Spleen (tissue), 7 donors: ENCODE measurements around the gene SLAMF6.

Experiments used
- POLR2A ChIP-seq, 3 donors: fragments of 450-650 bp; IDR thresholded peaks; one replicate each; pipeline ENCODE4 v1.5.1; 2017; ENCODE audit warnings: antibody characterized with exemption in 3 of 3, mild to moderate bottlenecking in 1 of 3
- POLR2AphosphoS5 ChIP-seq, 3 donors: sonication (generic); formaldehyde crosslinking; IDR thresholded peaks; one replicate each; pipeline ENCODE4 v1.5.1; 2017; ENCODE audit warnings: antibody characterized with exemption in 3 of 3
- TF ChIP-seq, protein P1 (sequence below), 11 experiments: fragments of 200-600 bp in 7 of 11; fragments of 450-650 bp in 4 of 11; sonication (generic) in 4 of 11; IDR thresholded peaks in 8 of 11; conservative IDR thresholded peaks in 3 of 11; 1 replicate in 7 of 11; 2 replicates in 4 of 11; pipeline versions ENCODE4 v1.4.0 to v1.8.0; 2016 to 2021; ENCODE audit warnings: antibody characterized with exemption in 11 of 11, inconsistent platforms in 4 of 11, mild to moderate bottlenecking in 1 of 11
- donor health status: DM: no; HTN: no; CAD: no; lungs with moderate emphysema.
- donor health status: DM: no; HTN: no; CAD: no.
- donor health status: DM: no; HTN: no; CAD: no.

GRCh38 chr1:160567341-160567740 lies 44.3 kb upstream of the SLAMF6 start:
- no peak for TF ChIP-seq POLR2AphosphoS5 (IDR thresholded peaks at IDR 0.05)
- TF ChIP-seq, protein P1, sequence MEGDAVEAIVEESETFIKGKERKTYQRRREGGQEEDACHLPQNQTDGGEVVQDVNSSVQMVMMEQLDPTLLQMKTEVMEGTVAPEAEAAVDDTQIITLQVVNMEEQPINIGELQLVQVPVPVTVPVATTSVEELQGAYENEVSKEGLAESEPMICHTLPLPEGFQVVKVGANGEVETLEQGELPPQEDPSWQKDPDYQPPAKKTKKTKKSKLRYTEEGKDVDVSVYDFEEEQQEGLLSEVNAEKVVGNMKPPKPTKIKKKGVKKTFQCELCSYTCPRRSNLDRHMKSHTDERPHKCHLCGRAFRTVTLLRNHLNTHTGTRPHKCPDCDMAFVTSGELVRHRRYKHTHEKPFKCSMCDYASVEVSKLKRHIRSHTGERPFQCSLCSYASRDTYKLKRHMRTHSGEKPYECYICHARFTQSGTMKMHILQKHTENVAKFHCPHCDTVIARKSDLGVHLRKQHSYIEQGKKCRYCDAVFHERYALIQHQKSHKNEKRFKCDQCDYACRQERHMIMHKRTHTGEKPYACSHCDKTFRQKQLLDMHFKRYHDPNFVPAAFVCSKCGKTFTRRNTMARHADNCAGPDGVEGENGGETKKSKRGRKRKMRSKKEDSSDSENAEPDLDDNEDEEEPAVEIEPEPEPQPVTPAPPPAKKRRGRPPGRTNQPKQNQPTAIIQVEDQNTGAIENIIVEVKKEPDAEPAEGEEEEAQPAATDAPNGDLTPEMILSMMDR (IDR thresholded peaks at IDR 0.05 in 8 of 11, conservative IDR thresholded peaks at IDR 0.05 in 3 of 11): no peak
- TF ChIP-seq POLR2A (IDR thresholded peaks at IDR 0.05): no peak
